Tibial nerve (tissue), 4 donors: ENCODE results near the gene LSP1. TPM values are rescaled to one million over a fixed set of nuclear protein-coding genes. Genes with fewer than 3 reads are reported as not detected.

Source experiments
- DNase-seq, 2 donors: peaks; one replicate each; pipeline ENCODE4 v3.0.0-alpha.2; 2019; ENCODE audit warnings: low spot score in 2 of 2
- H3K27ac ChIP-seq, 4 donors: fragments of 200-600 bp; sonication (generic) in 3 of 4; one replicate each; pipeline ENCODE4 v1.5.1; 2017 to 2019; ENCODE audit warnings: mild to moderate bottlenecking in 1 of 4
- H3K27me3 ChIP-seq, 2 donors: fragments of 200-600 bp; sonication (generic) in 1 of 2; one replicate each; pipeline versions ENCODE4 v1.5.1 to v1.6.0; 2017 to 2019
- H3K36me3 ChIP-seq, 3 donors: fragments of 200-600 bp; sonication (generic); one replicate each; pipeline ENCODE4 v1.5.1; 2018 to 2019
- H3K4me1 ChIP-seq, 4 donors: fragments of 200-600 bp; sonication (generic) in 3 of 4; one replicate each; pipeline ENCODE4 v1.5.1; 2017 to 2019
- H3K4me3 ChIP-seq, 4 donors: fragments of 200-600 bp; sonication (generic) in 3 of 4; one replicate each; pipeline ENCODE4 v1.5.1; 2017 to 2019; ENCODE audit warnings: mild to moderate bottlenecking in 1 of 4, moderate library complexity in 1 of 4
- H3K9me3 ChIP-seq, 4 donors: fragments of 200-600 bp; sonication (generic) in 3 of 4; one replicate each; pipeline ENCODE4 v1.5.1; 2017 to 2019
- EP300 ChIP-seq, 2 donors: sonication (generic); formaldehyde crosslinking; IDR thresholded peaks; one replicate each; pipeline ENCODE4 v1.6.1; 2017; ENCODE audit warnings: antibody characterized with exemption in 2 of 2, mild to moderate bottlenecking in 1 of 2
- POLR2A ChIP-seq, 2 donors: fragments of 450-650 bp; IDR thresholded peaks; one replicate each; pipeline ENCODE4 v1.6.1; 2017; ENCODE audit warnings: antibody characterized with exemption in 2 of 2, mild to moderate bottlenecking in 2 of 2, moderate library complexity in 2 of 2
- WGBS, 2 donors: methylation state at CpG; one replicate each; pipeline ENCODE4 v1.1.5; 2018; 5-methylcytosine and 5-hydroxymethylcytosine counted together
- total RNA-seq, 4 donors: library from RNA; depleted of rRNA; stranded (reverse); fragments of >200 nt; gene quantifications; one replicate each; pipeline ENCODE4 v1.1.0, GENCODE V29; 2016
- TF ChIP-seq, protein P1 (sequence below), 5 experiments: fragments of 200-600 bp in 3 of 5; fragments of 450-650 bp in 2 of 5; sonication (generic) in 3 of 5; IDR thresholded peaks; one replicate each; pipeline ENCODE4 v1.5.1; 2016 to 2019; ENCODE audit warnings: antibody characterized with exemption in 5 of 5, mild to moderate bottlenecking in 3 of 5, moderate library complexity in 2 of 5

The LSP1 gene
- total RNA-seq, 4 donors from 2014 or later, result 36.9 to 69.0 (median 50.2) TPM

DNA sequence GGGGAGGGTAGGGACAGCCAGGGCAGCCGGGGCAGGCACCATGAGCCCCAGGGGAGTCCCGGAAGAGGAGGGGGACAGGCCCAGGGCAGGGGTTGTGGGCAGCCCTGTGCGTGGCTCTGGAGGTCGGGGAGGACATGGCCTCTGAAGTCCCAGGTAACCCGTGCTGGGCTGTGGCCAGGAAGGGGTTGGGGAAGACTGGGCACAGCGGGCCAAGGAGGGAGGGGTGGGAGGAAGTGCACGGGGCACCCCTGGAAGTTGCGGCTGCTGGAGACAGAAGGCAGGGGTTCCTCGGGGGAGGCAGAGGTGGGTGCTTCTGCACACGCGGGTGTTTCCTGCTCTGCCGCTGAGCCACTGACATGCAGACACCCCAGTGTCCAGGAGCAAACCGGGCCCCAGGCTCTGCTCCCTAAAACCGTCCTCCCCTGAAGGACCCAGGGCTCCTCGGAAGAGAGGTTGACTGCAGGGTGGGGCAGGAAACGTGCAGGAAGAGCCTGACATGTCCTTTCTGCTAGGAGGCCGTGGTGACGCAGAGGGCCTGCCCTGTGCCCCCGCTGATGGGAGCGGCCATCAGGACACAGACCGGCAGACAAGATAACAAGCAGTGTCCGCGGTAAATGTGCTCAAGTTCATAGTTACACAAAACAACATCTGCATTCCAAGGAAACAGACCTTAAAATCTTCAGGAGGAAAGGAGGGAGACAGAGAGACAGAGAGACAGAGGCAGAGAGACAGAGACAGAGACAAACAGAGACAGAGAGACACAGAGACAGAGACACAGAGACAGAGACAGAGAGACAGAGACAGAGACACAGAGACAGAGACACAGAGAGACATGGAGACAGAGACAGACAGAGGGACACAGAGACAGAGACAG is 8.4 kb upstream of the LSP1 start:
- TF ChIP-seq, protein P1, sequence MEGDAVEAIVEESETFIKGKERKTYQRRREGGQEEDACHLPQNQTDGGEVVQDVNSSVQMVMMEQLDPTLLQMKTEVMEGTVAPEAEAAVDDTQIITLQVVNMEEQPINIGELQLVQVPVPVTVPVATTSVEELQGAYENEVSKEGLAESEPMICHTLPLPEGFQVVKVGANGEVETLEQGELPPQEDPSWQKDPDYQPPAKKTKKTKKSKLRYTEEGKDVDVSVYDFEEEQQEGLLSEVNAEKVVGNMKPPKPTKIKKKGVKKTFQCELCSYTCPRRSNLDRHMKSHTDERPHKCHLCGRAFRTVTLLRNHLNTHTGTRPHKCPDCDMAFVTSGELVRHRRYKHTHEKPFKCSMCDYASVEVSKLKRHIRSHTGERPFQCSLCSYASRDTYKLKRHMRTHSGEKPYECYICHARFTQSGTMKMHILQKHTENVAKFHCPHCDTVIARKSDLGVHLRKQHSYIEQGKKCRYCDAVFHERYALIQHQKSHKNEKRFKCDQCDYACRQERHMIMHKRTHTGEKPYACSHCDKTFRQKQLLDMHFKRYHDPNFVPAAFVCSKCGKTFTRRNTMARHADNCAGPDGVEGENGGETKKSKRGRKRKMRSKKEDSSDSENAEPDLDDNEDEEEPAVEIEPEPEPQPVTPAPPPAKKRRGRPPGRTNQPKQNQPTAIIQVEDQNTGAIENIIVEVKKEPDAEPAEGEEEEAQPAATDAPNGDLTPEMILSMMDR (IDR thresholded peaks at IDR 0.05), result no peak
- TF ChIP-seq EP300 (IDR thresholded peaks at IDR 0.05), result no peak
- no peak for TF ChIP-seq POLR2A (IDR thresholded peaks at IDR 0.05)
- Histone ChIP-seq H3K9me3 (no peaks in the 10 kb centered on the region), H3K27me3 (no peaks in the 10 kb centered on the region), H3K36me3 (no peaks in the 10 kb centered on the region), H3K4me1 (peaks cover 0 to 27% (median 11%) of the 10 kb centered on the region in 4 donors), H3K4me3 (no peak overlapping the region), H3K27ac (peak overlapping the region in 2 of 4 donors; percentile 41 to 52)
- DNase-seq, result peak in 1 of 2 donors; percentile 38
- WGBS, 2 donors, result 29 to 39% methylated on average over 21 to 23 of the region's 23 CpGs

DNA sequence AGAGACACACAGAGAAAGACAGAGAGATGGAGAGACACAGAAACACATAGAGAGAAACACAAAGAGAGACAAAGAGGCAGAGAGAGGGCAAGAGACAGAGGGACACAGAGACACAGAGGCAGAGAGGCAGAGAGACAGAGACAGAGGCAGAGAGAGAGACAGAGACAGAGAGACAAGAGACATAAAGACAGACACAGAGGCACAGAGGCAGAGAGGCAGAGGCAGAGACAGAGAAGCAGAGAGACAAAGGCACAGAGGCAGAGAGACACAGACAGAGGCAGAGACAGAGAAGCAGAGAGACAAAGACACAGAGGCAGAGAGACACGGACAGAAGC is 7.8 kb upstream of the LSP1 start:
- no peak overlapping the region for H3K4me3 ChIP-seq
- peak overlapping the region in 2 of 4 donors; percentile 7 to 52 for H3K27ac ChIP-seq
- no peaks in the 10 kb centered on the region for H3K27me3 ChIP-seq
- WGBS, 2 donors, result 68 to 73% methylated on average over 1 of the region's 1 CpG
- H3K9me3 ChIP-seq, result no peaks in the 10 kb centered on the region
- no peaks in the 10 kb centered on the region for H3K36me3 ChIP-seq
- no peak for TF ChIP-seq EP300 (IDR thresholded peaks at IDR 0.05)
- TF ChIP-seq, protein P1 (IDR thresholded peaks at IDR 0.05), result no peak
- TF ChIP-seq POLR2A (IDR thresholded peaks at IDR 0.05), result no peak
- peaks cover 0 to 27% (median 10%) of the 10 kb centered on the region in 4 donors for H3K4me1 ChIP-seq
- DNase-seq, result no peak

DNA sequence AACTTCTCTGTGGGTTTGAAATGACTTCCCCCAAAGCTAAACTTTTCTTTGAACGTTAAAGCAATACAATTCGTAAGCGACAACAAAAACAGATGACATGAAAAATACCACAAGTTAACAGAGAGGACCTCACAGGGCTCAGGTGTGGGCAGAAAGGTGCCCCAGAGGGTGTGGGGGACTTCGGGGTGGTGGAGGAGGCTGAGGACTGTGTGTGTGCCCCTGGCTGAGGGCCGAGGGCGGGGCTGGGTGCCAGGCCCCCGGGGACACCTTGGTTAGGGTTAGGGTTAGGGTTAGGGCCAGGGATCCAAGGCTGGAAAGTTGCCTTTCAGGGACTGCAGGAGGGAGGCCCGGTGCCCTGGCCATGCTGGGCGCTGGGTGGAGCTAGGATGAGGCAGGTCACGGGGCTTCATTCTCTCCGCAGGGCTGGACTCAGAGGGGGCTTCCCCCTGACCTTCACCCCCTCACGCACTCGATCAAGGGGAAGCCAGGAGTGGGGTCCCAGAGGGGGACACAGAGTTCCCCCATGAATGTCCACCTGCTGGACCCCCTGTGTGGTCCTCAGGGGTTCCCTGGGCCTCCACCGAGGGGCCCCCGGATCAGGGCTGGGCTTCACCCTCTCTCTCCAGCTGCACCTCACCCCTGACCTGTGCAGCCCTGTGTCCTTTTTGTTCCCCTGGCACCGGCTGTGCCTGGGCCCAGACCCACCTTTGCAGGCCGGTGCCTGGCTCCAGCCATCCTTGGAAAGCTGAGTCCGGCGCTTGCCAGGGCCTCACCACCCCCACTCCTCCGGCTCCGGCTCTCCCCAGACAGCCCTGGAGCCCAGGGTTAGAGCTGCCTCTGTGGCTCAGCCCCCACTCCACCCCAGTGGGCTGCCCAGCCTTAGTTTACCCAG is 7.1 kb upstream of the LSP1 start:
- no peak for DNase-seq
- H3K4me3 ChIP-seq, result no peak overlapping the region
- no peaks in the 10 kb centered on the region for H3K9me3 ChIP-seq
- H3K27me3 ChIP-seq, result no peaks in the 10 kb centered on the region
- no peaks in the 10 kb centered on the region for H3K36me3 ChIP-seq
- TF ChIP-seq, protein P1 (IDR thresholded peaks at IDR 0.05), result no peak
- TF ChIP-seq EP300 (IDR thresholded peaks at IDR 0.05) (no peak), POLR2A (IDR thresholded peaks at IDR 0.05) (no peak)
- H3K4me1 ChIP-seq, result peaks cover 0 to 27% (median 10%) of the 10 kb centered on the region in 4 donors
- WGBS, 2 donors, result 61 to 73% methylated on average over 18 to 21 of the region's 21 CpGs
- H3K27ac ChIP-seq, result peak overlapping the region in 2 of 4 donors; percentile 7 to 52

DNA sequence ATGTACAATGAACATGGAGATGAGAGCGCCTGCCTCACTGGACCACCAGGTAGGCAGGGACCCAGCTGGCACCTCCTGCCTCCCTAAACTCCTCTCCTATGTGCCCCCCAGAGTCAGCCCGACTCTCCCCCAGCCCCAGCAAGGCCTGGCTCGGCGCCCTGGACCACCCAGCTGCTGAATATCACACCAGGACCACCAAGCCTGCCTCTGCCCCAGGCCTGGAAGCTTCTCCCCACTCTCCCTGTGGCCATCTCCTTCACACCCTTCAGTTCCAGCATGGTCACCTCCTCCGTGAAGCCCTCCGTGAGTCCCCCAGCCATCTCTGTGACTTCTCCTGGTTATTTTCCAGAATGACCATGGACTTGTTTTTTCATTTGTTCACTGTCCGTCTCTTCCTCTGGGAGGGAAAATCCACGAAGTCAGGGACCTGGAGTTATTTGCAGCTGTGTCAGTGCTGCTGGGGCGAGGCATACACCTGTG is 6.4 kb upstream of the LSP1 start:
- TF ChIP-seq, protein P1 (IDR thresholded peaks at IDR 0.05), result no peak
- no peak for TF ChIP-seq EP300 (IDR thresholded peaks at IDR 0.05)
- TF ChIP-seq POLR2A (IDR thresholded peaks at IDR 0.05), result no peak
- Histone ChIP-seq H3K9me3 (no peaks in the 10 kb centered on the region), H3K27ac (no peak overlapping the region), H3K4me3 (no peak overlapping the region), H3K4me1 (peaks cover 0 to 27% (median 12%) of the 10 kb centered on the region in 4 donors), H3K27me3 (no peaks in the 10 kb centered on the region), H3K36me3 (no peaks in the 10 kb centered on the region)
- WGBS, 2 donors, result 87 to 90% methylated on average over 8 to 9 of the region's 9 CpGs
- DNase-seq, result no peak
